ENCODE results near the gene USHBP1.

USHBP1 gene

GRCh38 chr19:17245535-17245984 lies 19.0 kb downstream of the USHBP1 start, which contains the start of gene NR2F6:
Gene NR2F6 (minus strand): TSS chr19:17245919. CDS start chr19:17245220, 699 bp downstream.
- DNase-seq, result no peak
- Mint-ChIP-seq H3K36me3 (no peaks in the 10 kb centered on the region), H3K27ac (peak within 1 kb of the TSS; percentile 80), H3K27me3 (peaks cover 73% of the 10 kb centered on the region), H3K4me3 (peak within 1 kb of the TSS; percentile 84), H3K9me3 (no peaks in the 10 kb centered on the region), H3K4me1 (peaks cover 10% of the 10 kb centered on the region)
- CTCF ChIA-PET, result interaction anchor here (1.0 kb wide), 1 partner anchor 10 kb away, joined by 5 read pairs; no protein-coding TSS in a partner anchor

GRCh38 chr19:17244618-17245534 lies 19.7 kb downstream of the USHBP1 start:
- Mint-ChIP-seq H3K27ac (no peak overlapping the region), H3K4me1 (peaks cover 10% of the 10 kb centered on the region), H3K27me3 (peaks cover 75% of the 10 kb centered on the region), H3K36me3 (no peaks in the 10 kb centered on the region), H3K9me3 (no peaks in the 10 kb centered on the region), H3K4me3 (peak overlapping the region; percentile 50)
- CTCF ChIA-PET, result interaction anchor here (1.0 kb wide), 1 partner anchor 9 kb away, joined by 5 read pairs; no protein-coding TSS in a partner anchor
- peak; percentile 35 for DNase-seq

- Mint-ChIP-seq H3K36me3 (no peaks in the 10 kb centered on the region), H3K27ac (peak overlapping the region; percentile 24), H3K27me3 (peaks cover 67% of the 10 kb centered on the region), H3K4me3 (peak overlapping the region; percentile 50), H3K9me3 (no peaks in the 10 kb centered on the region), H3K4me1 (peaks cover 10% of the 10 kb centered on the region)
- no peak for DNase-seq
- CTCF ChIA-PET, result interaction anchor here (1.1 to 1.5 kb wide), 3 partner anchors 16 to 37 kb away, joined by 4 to 5 read pairs (median 4); no protein-coding TSS in a partner anchor
Measured at GRCh38 chr19:17243830-17244617, 20.5 kb downstream of the USHBP1 start.

GRCh38 chr19:17243211-17243829 lies 21.2 kb downstream of the USHBP1 start:
- CTCF ChIA-PET, result interaction anchor here (1.1 to 1.5 kb wide), 3 partner anchors 17 to 38 kb away, joined by 4 to 5 read pairs (median 4); no protein-coding TSS in a partner anchor
- Mint-ChIP-seq H3K27me3 (peaks cover 63% of the 10 kb centered on the region), H3K9me3 (no peaks in the 10 kb centered on the region), H3K36me3 (no peaks in the 10 kb centered on the region), H3K27ac (no peak overlapping the region), H3K4me3 (no peak overlapping the region), H3K4me1 (peaks cover 10% of the 10 kb centered on the region)
- DNase-seq, result no peak

GRCh38 chr19:17242431-17243208 lies 21.9 kb downstream of the USHBP1 start:
- CTCF ChIA-PET, result interaction anchor here (1.1 to 1.5 kb wide), 3 partner anchors 17 to 38 kb away, joined by 4 to 5 read pairs (median 4); no protein-coding TSS in a partner anchor
- Mint-ChIP-seq H3K4me3 (peak overlapping the region; percentile 18), H3K27me3 (peaks cover 56% of the 10 kb centered on the region), H3K27ac (no peak overlapping the region), H3K4me1 (peaks cover 12% of the 10 kb centered on the region), H3K9me3 (no peaks in the 10 kb centered on the region), H3K36me3 (no peaks in the 10 kb centered on the region)
- no peak for DNase-seq

GRCh38 chr19:17240826-17241399 lies 23.6 kb downstream of the USHBP1 start:
- Mint-ChIP-seq H3K36me3 (no peaks in the 10 kb centered on the region), H3K4me1 (peaks cover 15% of the 10 kb centered on the region), H3K4me3 (no peak overlapping the region), H3K9me3 (no peaks in the 10 kb centered on the region), H3K27me3 (peaks cover 39% of the 10 kb centered on the region), H3K27ac (no peak overlapping the region)
- no peak for DNase-seq
- CTCF ChIA-PET, result no interaction called here

- H3K4me1 Mint-ChIP-seq, result peaks cover 15% of the 10 kb centered on the region
- H3K4me3 Mint-ChIP-seq, result no peak overlapping the region
- H3K27me3 Mint-ChIP-seq, result peaks cover 39% of the 10 kb centered on the region
- DNase-seq, result no peak
- no peaks in the 10 kb centered on the region for H3K36me3 Mint-ChIP-seq
- H3K9me3 Mint-ChIP-seq, result no peaks in the 10 kb centered on the region
- CTCF ChIA-PET, result no interaction called here
- no peak overlapping the region for H3K27ac Mint-ChIP-seq
Measured at GRCh38 chr19:17240062-17240752, 24.3 kb downstream of the USHBP1 start.

- peaks cover 30% of the 10 kb centered on the region for H3K4me1 Mint-ChIP-seq
- H3K4me3 Mint-ChIP-seq, result peak overlapping the region; percentile 51
- H3K36me3 Mint-ChIP-seq, result no peaks in the 10 kb centered on the region
- H3K9me3 Mint-ChIP-seq, result no peaks in the 10 kb centered on the region
- peak overlapping the region; percentile 47 for H3K27ac Mint-ChIP-seq
- CTCF ChIA-PET, result interaction anchor here (1.3 kb wide), 1 partner anchor 29 kb away, joined by 3 read pairs; the partner anchor contains the start of gene BABAM1
- DNase-seq, result no peak
- H3K27me3 Mint-ChIP-seq, result peaks cover 20% of the 10 kb centered on the region
Measured at GRCh38 chr19:17237747-17238706, 26.5 kb downstream of the USHBP1 start.

GRCh38 chr19:17236811-17237543 lies 27.6 kb downstream of the USHBP1 start:
- peaks cover 3% of the 10 kb centered on the region for H3K36me3 Mint-ChIP-seq
- CTCF ChIA-PET, result interaction anchor here (1.3 kb wide), 1 partner anchor 30 kb away, joined by 3 read pairs; the partner anchor contains the start of gene BABAM1
- H3K9me3 Mint-ChIP-seq, result no peaks in the 10 kb centered on the region
- DNase-seq, result no peak
- H3K27ac Mint-ChIP-seq, result no peak overlapping the region
- peak overlapping the region; percentile 81 for H3K4me3 Mint-ChIP-seq
- H3K4me1 Mint-ChIP-seq, result peaks cover 28% of the 10 kb centered on the region
- peaks cover 12% of the 10 kb centered on the region for H3K27me3 Mint-ChIP-seq

GRCh38 chr19:17235971-17236777 lies 28.4 kb downstream of the USHBP1 start:
- CTCF ChIA-PET, result interaction anchor here (0.6 to 1.4 kb wide), 9 partner anchors 9 to 170 kb away, joined by 3 to 6 read pairs (median 3); partner anchors contain the start of genes BABAM1, HAUS8 and NR2F6
- Mint-ChIP-seq H3K36me3 (peaks cover 5% of the 10 kb centered on the region), H3K27me3 (peaks cover 8% of the 10 kb centered on the region), H3K9me3 (no peaks in the 10 kb centered on the region), H3K4me3 (peak overlapping the region; percentile 81), H3K4me1 (peaks cover 28% of the 10 kb centered on the region), H3K27ac (peak overlapping the region; percentile 55)
- DNase-seq, result peak; percentile 35
